ENCODE measurements around the gene HECTD3. TPM values are rescaled to one million over a fixed set of nuclear protein-coding genes. Genes with fewer than 3 reads are reported as not detected.

Gene HECTD3
- total RNA-seq, 2 experiments from 2014 or later = 13.3 to 30.1 TPM

GRCh38 chr1:44976252-44976651 is 34.9 kb downstream of the HECTD3 start:
- CTCF ChIA-PET (ENCODE audit: unreplicated experiment) = no interaction called here
- Histone ChIP-seq H3K4me2 (ENCODE audit: low read length) (no peak overlapping the region), H3K4me1 (ENCODE audit: insufficient read depth, low read length, poor library complexity, severe bottlenecking) (no peaks in the 10 kb centered on the region), H3K27ac (ENCODE audit: low read depth, low read length, poor library complexity, severe bottlenecking) (no peak overlapping the region), H3K9me3 (ENCODE audit: low read length) (peaks cover 13% of the 10 kb centered on the region; the same call in 1 of the 2 replicates), H3K36me3 (ENCODE audit: insufficient read depth, low read length) (peaks cover 87% of the 10 kb centered on the region), H3K79me2 (ENCODE audit: insufficient read depth, low read depth, low read length) (no peaks in the 10 kb centered on the region), H3K4me3 (ENCODE audit: low read depth, low read length, poor library complexity, severe bottlenecking) (no peak overlapping the region), H3K9me2 (ENCODE audit: insufficient read depth, low read length) (no peaks in the 10 kb centered on the region), H2AFZ (ENCODE audit: low read length) (no peak overlapping the region), H4K20me1 (ENCODE audit: insufficient read depth, low read length) (no peaks in the 10 kb centered on the region)
- no peak for DNase-seq (ENCODE audit: low spot score)
- intact Hi-C loops (cut with micrococcal nuclease; ENCODE audit: unreplicated experiment) = no loop called here
- BruUV-seq (replicated peaks) = no TSS peak
- POLR2A ChIA-PET = no interaction called here
- no peak for TF ChIP-seq CTCF (conservative IDR thresholded peaks at IDR 0.05; ENCODE audit: low read length)
- TF ChIP-seq EZH2phosphoT487 (IDR thresholded peaks at IDR 0.05; ENCODE audit: borderline replicate concordance, low read depth, low read length) = no peak

GRCh38 chr1:44973645-44974044 is 37.5 kb downstream of the HECTD3 start:
- H3K9me3 ChIP-seq (ENCODE audit: low read length) = peaks cover 13% of the 10 kb centered on the region; the same call in 1 of the 2 replicates
- no TSS peak for BruUV-seq (replicated peaks)
- no peak overlapping the region for H3K27ac ChIP-seq (ENCODE audit: low read depth, low read length, poor library complexity, severe bottlenecking)
- peaks cover 68% of the 10 kb centered on the region for H3K36me3 ChIP-seq (ENCODE audit: insufficient read depth, low read length)
- H2AFZ ChIP-seq (ENCODE audit: low read length) = no peak overlapping the region
- no peaks in the 10 kb centered on the region for H4K20me1 ChIP-seq (ENCODE audit: insufficient read depth, low read length)
- H3K9me2 ChIP-seq (ENCODE audit: insufficient read depth, low read length) = no peaks in the 10 kb centered on the region
- H3K4me1 ChIP-seq (ENCODE audit: insufficient read depth, low read length, poor library complexity, severe bottlenecking) = no peaks in the 10 kb centered on the region
- H3K4me2 ChIP-seq (ENCODE audit: low read length) = no peak overlapping the region
- no peak for DNase-seq (ENCODE audit: low spot score)
- TF ChIP-seq CTCF (conservative IDR thresholded peaks at IDR 0.05; ENCODE audit: low read length) (no peak), EZH2phosphoT487 (IDR thresholded peaks at IDR 0.05; ENCODE audit: borderline replicate concordance, low read depth, low read length) (no peak)
- ChIA-PET POLR2A (no interaction called here), CTCF (ENCODE audit: unreplicated experiment) (no interaction called here)
- intact Hi-C loops (cut with micrococcal nuclease; ENCODE audit: unreplicated experiment) = no loop called here
- H3K79me2 ChIP-seq (ENCODE audit: insufficient read depth, low read depth, low read length) = no peaks in the 10 kb centered on the region
- H3K4me3 ChIP-seq (ENCODE audit: low read depth, low read length, poor library complexity, severe bottlenecking) = no peak overlapping the region

- BruUV-seq (replicated peaks) = no TSS peak
Observed at GRCh38 chr1:44970317-44970716, 40.8 kb downstream of the HECTD3 start.

More at GRCh38 chr1:44970317-44970716, 40.8 kb downstream of the HECTD3 start:
- CTCF ChIA-PET (ENCODE audit: unreplicated experiment) = no interaction called here
- no peak overlapping the region for H3K4me2 ChIP-seq (ENCODE audit: low read length)
- H3K36me3 ChIP-seq (ENCODE audit: insufficient read depth, low read length) = peaks cover 44% of the 10 kb centered on the region
- H2AFZ ChIP-seq (ENCODE audit: low read length) = no peak overlapping the region
- no peaks in the 10 kb centered on the region for H3K9me2 ChIP-seq (ENCODE audit: insufficient read depth, low read length)
- no peaks in the 10 kb centered on the region for H4K20me1 ChIP-seq (ENCODE audit: insufficient read depth, low read length)
- no peak for DNase-seq (ENCODE audit: low spot score)
- H3K4me1 ChIP-seq (ENCODE audit: insufficient read depth, low read length, poor library complexity, severe bottlenecking) = no peaks in the 10 kb centered on the region
- no peaks in the 10 kb centered on the region for H3K9me3 ChIP-seq (ENCODE audit: low read length)
- H3K4me3 ChIP-seq (ENCODE audit: low read depth, low read length, poor library complexity, severe bottlenecking) = no peak overlapping the region
- TF ChIP-seq EZH2phosphoT487 (IDR thresholded peaks at IDR 0.05; ENCODE audit: borderline replicate concordance, low read depth, low read length) (no peak), CTCF (conservative IDR thresholded peaks at IDR 0.05; ENCODE audit: low read length) (no peak)
- no peak overlapping the region for H3K27ac ChIP-seq (ENCODE audit: low read depth, low read length, poor library complexity, severe bottlenecking)
- H3K79me2 ChIP-seq (ENCODE audit: insufficient read depth, low read depth, low read length) = no peaks in the 10 kb centered on the region
- intact Hi-C loops (cut with micrococcal nuclease; ENCODE audit: unreplicated experiment) = no loop called here
- POLR2A ChIA-PET = interaction anchor here (0.8 to 1.0 kb wide), 2 partner anchors 10 to 160 kb away, joined by 3 read pairs; no protein-coding TSS in a partner anchor

Measured in OCI-LY7 (cell line).